IPS-NIHi11 (cell line): ENCODE measurements around the gene TIGAR.

Source experiments
- DNase-seq: peaks from one replicate; pipeline ENCODE4 v3.0.0; 2012; ENCODE audit warnings: mixed read lengths, low spot score

Gene TIGAR

GRCh38 chr12:4320853-4321701 is at the start of gene TIGAR:
Gene TIGAR, plus strand, starts transcription at chr12:4321213. Its CDS starts 59 bp downstream, at chr12:4321272.
- peak; percentile 100 for DNase-seq

- peak; percentile 81 for DNase-seq
Measured at GRCh38 chr12:4271717-4272423, 49.1 kb upstream of the TIGAR start.

GRCh38 chr12:4272424-4273272 is 48.4 kb upstream of the TIGAR start:
- DNase-seq = peak; percentile 48

GRCh38 chr12:4273273-4273651 is 47.8 kb upstream of the TIGAR start:
- no peak for DNase-seq

GRCh38 chr12:4273652-4274395 is 47.2 kb upstream of the TIGAR start, which contains the start of gene CCND2:
Gene CCND2, plus strand, starts transcription at chr12:4273762. Its CDS starts 279 bp downstream, at chr12:4274041.
- peak; percentile 88 for DNase-seq

GRCh38 chr12:4274396-4275015 is 46.5 kb upstream of the TIGAR start:
- DNase-seq = no peak

- DNase-seq = no peak
Measured at GRCh38 chr12:4275016-4275869, 45.8 kb upstream of the TIGAR start.

GRCh38 chr12:4275870-4276301 is 45.1 kb upstream of the TIGAR start:
- no peak for DNase-seq

- peak; percentile 87 for DNase-seq
Measured at GRCh38 chr12:4276524-4277204, 44.3 kb upstream of the TIGAR start.

- no peak for DNase-seq
Measured at GRCh38 chr12:4277205-4277543, 43.8 kb upstream of the TIGAR start.

GRCh38 chr12:4277857-4278256 is 43.2 kb upstream of the TIGAR start:
- no peak for DNase-seq

- no peak for DNase-seq
Measured at GRCh38 chr12:4278329-4279197, 42.5 kb upstream of the TIGAR start.

- no peak for DNase-seq
Measured at GRCh38 chr12:4279198-4279690, 41.8 kb upstream of the TIGAR start.

- DNase-seq = no peak
Measured at GRCh38 chr12:4280351-4281163, 40.5 kb upstream of the TIGAR start.

GRCh38 chr12:4281173-4281654 is 39.8 kb upstream of the TIGAR start:
- no peak for DNase-seq

GRCh38 chr12:4282103-4282891 is 38.7 kb upstream of the TIGAR start:
- DNase-seq = no peak
